GM21619 (cell line): ENCODE measurements around the gene SYNGR4.

Experiments
- ATAC-seq: cut with Tn5 transposase; IDR thresholded peaks from one replicate; pipeline ENCODE4 v1.9.1; 2021; ENCODE audit not compliant: unreplicated experiment

The SYNGR4 gene

DNA sequence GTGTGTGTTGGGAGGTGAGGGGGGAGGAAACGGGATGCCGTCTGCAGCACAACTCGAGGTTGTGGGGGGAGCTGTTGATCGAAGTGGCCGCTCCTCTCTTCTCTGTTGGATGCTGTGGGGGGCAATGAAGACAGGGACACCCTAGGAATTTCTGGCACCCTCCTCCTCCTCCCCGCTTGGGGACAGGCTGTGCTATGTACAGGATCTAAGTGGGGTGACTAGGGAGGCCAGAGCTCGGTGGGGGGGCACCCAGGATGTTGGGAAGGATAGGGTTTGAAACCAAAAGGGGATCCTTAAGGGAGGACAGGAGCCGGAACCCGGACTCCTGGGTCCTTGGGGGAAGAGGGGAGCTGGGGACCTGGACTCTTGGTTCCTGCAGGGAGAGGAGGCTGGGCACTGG is 31.3 kb downstream of the SYNGR4 start:
- ATAC-seq, result no peak

DNA sequence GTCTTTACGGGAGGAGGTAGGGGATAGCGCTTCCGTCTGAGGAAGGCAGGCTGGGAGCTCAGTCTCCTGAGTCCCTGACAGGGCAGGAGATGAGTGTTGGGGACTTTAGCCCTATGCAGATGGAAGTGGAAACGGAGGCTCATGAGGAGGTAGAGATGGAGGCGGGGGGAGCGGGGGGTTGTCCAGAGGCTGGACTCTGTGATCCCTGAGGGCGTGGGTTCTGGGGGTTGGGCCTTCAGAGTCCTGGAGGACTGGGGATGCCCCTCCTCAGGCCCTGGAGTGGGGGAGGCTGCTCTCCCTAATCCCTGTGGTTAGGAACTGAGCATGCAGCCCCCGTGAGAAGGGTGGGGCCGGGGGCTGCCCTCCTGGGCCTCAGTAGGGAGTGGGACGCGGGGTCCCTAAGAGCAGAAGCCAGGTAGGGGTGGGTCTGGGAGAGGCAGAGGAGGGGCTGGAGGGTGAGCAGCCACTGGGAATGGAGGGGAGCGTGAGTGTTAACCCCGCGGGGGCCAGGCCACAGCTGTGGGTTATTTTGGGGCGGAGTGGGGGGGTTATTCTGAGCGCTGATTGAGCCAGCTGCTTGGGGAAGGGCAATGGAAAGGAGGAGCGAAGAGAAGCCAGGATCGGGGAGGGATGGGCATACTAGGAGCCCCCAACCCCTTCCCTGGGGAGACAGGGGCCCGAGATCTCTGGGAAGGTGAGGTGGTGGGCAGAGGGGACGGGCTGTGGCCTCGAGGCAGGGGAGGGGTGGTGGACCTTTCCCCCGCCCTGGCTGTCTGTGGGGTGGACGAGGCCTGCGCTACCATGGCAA is 32.1 kb downstream of the SYNGR4 start:
- no peak for ATAC-seq

DNA sequence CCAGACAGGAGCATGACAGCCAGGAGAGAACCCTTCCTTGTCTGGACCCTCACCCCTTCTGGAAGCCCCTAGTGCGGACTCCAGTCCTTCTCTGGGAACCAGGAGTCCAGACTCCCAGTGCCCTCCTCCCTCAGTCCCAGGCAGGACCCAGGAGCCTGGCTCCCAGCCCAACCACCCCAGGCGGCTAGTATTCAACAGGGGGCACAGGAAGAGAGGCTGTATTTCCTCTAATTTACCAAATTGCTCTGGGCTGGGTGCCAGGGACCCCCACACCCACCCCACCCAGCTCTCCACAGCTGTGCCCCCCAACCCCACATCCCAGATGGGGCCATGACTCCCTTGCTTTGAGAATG is 32.6 kb downstream of the SYNGR4 start:
- no peak for ATAC-seq

DNA sequence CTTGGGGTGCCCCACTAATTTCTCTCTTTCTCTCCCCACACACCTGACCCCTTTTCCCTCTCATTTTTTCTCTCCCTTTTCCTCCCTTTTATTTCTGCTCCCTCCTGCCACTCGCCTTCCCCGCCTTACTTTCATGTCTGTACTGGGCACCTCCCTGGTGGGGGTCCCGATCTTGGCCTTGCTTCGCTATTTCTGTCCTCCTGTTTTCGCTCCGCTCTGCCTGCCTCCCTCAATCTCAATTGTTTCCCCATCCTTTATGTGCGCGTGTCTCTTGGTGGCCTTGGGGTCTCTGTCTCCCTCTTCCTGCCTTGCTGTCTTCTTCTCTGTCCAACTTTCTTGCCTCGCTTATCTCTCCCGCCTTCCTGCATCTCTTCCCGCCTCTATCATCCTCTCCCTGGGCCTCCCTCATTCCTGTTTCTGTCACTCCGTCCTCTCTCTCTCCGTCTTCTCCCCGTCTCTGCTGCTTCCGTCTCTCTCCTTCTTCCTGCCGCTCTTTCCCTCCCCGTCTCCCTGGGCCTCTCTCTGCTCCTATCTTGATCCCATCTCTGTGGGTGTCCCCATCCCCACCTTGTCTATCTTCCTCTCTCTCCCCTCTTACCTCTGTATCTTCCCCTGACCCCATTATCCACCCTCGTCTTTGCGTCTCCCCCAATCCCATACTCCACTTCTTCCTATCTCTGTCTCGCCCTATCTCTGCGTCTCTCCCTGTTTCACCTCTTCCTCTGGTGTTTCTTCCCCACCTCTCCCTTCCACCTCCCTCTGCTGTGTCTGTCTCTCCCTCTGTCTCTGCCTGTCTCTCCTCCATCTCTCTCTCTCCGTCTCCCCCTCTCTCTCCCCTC is 33.3 kb downstream of the SYNGR4 start:
- no peak for ATAC-seq

DNA sequence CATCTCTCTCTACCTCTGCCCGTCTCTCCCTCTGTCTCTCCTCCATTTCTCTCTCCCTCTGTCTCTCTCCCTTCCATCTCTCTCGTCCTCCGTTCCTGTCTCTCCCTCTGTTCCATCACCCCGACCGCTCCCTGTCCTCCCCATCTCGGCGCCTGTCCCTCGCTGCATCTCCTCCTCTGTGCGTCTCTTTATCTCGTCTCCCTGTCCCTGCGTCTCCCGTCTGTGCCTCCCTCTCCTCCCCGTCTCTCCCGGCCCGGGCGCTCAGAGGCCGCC is 33.9 kb downstream of the SYNGR4 start:
- ATAC-seq, result no peak

DNA sequence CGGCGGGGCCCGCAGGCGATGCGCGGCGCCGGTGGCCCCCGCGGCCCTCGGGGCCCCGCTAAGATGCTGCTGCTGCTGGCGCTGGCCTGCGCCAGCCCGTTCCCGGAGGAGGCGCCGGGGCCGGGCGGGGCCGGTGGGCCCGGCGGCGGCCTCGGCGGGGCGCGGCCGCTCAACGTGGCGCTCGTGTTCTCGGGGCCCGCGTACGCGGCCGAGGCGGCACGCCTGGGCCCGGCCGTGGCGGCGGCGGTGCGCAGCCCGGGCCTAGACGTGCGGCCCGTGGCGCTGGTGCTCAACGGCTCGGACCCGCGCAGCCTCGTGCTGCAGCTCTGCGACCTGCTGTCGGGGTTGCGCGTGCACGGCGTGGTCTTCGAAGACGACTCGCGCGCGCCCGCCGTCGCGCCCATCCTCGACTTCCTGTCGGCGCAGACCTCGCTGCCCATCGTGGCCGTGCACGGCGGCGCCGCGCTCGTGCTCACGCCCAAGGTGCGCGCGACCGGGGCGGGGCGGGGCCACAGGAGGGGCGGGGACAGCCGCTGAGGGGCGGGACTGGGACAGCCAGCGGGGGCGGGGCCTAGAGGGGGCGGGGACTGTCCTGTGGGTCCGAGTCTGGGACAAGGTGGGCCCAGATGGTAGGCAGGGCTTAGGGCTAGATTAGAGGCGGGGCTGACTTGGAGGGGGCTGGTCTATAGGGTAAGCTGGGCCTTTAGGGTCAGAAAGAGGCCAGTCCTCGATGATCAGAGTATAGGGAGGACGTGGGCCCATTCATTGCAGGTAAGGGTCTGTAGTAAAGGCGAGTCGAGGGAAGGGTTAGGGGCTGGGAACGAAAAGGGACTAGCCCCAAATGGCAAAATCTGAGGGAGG is 34.4 kb downstream of the SYNGR4 start:
- no peak for ATAC-seq

DNA sequence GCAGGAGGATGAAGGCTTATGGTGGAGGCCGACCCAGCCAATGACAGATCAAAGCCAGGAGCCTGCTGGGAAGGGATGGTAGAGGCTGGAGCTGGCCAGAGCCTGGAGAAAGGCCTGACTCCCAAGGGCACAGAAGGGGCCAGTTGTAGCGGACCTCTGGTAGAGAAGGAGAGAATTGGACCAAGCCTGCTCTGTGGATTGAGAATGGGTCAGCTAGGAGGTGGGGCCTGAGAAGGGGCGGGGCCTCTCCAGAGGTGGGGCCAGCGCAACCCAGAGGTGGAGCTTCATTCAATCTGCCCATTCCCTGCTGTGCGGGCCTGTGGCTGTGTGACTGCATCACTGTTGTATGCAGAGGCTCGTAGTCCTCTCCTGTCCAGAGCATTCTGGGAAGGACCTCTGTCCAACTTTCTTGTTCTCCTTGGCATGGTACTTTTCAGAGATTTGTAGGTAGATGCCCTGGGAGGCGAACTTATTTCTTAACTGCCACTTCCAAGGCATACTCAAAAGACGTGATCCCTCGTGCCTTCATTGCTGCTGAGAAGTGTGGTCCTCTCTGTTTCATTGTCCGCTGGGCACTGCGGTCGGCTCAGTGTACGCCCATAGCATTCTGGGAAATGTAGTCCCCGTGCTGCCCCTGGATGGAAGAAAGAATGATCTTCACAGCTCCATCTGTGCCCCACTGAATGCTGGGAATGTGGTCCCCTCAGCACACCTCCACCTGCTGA is 36.0 kb downstream of the SYNGR4 start:
- no peak for ATAC-seq

DNA sequence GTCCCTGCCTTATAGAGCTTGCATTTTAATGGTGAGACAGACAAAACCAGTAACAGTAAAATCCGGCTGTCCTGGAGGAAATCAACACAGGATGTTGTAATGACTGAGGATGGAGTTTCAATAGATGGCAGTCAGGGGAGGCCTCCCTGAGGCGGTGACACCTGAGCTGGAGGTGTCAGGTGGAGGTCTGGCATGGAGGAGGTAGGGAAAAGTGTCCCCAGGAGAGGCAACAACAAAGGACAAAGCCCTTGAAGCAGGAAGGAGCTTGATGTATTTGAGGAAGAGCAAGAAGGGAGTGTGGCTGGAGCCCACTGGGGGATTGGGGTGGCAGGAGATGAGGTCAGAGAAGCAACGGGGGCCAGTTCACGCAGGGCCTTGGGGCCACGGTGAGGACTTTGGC is 37.1 kb downstream of the SYNGR4 start:
- ATAC-seq, result no peak

DNA sequence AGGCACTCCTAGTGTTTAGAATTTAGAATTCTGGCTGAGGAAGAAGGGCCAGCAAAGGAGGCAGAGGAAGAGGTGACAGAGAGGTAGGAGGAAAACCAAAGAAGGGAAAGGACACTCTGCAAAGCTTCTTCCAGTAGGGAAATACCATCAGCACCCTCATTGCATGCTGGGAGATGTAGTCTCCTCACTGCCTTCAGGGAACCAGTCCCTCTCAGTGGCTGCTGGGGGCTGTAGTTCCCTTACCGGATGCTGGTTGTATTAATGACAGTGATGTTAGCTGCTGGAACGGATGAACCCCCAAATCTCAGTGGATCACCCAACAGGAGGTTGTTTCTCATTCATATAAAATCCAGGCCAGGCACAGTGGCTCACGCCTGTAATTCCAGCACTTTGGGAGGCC is 39.4 kb downstream of the SYNGR4 start:
- ATAC-seq, result no peak

DNA sequence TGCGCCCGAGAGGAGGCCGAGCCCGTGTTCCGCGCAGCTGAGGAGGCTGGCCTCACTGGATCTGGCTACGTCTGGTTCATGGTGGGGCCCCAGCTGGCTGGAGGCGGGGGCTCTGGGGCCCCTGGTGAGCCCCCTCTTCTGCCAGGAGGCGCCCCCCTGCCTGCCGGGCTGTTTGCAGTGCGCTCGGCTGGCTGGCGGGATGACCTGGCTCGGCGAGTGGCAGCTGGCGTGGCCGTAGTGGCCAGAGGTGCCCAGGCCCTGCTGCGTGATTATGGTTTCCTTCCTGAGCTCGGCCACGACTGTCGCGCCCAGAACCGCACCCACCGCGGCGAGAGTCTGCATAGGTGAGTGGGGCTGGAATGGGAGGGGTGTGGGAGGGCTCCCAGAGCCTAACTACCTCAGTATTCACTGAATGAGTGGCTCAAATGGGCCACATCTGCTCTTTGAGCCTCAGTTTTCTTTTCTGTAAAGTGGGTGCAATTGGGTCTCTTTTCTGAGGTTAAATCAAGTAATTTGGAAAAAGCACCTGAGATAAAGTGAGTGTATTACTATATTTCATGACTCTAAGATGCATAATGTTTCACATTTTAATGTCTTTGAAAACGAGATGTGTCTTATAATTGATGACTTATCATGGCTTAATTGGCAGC is 41.0 kb downstream of the SYNGR4 start:
- ATAC-seq, result no peak

DNA sequence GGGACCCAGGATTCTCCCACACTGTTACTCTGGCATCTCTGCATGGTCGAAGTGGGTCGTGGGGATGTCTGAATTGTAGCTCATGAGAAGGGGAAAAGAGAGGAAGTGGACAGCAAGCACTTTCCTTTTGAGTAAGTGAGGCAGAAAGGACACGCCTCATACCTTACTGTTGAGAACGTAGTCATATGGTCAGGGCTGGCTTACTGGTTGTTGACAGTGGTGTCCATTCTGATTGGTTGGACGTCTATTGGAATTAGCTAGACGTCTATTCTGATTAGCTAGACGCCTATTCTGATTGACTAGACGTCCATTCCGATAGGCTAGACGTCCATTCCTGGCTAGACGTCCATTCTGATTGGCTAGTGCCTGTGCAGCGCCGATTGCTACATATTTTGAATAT is 41.7 kb downstream of the SYNGR4 start:
- no peak for ATAC-seq

DNA sequence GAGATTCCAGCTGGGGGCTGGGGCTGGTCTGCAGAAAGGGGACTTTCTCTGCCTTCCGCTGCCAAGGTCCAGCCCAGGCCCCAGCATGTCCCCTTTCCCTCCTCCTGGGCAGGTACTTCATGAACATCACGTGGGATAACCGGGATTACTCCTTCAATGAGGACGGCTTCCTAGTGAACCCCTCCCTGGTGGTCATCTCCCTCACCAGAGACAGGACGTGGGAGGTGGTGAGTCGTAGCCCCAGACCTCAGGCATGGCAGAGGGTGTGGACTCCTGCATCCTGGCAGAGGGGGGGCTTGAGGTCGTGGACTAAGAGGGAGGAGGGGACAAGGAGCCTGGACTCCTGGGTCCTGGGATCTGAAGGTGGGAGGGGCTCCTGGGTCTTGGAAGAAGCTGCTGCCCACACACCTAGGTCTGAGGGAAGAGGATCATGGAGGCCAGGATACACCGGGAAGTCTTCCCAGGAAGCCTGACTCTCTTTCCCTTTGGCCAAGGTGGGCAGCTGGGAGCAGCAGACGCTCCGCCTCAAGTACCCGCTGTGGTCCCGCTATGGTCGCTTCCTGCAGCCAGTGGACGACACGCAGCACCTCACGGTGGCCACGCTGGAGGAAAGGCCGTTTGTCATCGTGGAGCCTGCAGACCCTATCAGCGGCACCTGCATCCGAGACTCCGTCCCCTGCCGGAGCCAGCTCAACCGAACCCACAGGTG is 49.9 kb downstream of the SYNGR4 start:
- ATAC-seq, result no peak

DNA sequence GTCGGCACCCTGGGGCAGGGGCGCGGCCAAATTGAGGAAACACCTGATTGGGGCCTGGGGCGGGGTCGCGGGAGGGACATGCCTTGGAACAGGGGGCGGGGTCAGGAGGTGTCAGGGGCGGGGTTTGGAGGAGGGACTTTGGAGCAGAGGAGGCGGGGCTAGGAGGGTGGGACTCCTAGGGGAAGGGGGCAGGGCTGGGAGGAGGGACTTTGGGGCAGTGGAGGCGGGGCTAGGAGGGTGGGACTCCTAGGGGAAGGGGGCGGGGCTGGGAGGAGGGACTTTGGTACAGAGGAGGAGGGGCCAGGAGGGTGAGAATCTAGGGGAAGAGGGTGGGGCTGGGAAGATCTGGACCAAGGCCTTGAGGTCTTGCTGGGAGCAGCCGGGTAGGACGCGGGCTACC is 51.2 kb downstream of the SYNGR4 start:
- no peak for ATAC-seq

DNA sequence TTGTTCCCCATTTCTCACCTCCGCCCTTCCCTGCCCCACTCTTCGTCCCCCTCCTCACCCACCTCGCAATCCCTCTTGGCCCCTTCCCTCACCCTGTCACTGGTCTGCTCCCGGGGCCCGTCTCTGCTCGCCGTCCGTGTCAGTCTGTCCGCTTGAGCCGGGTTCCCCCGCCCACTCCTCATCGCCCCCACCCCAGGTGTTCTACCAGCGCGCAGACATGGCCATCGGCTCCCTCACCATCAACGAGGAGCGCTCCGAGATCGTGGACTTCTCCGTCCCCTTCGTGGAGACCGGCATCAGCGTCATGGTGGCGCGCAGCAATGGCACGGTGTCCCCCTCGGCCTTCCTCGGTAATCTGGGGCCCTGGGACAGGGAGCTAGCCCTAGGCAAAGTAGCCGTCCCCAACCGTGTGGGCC is 51.6 kb downstream of the SYNGR4 start:
- ATAC-seq, result no peak

DNA sequence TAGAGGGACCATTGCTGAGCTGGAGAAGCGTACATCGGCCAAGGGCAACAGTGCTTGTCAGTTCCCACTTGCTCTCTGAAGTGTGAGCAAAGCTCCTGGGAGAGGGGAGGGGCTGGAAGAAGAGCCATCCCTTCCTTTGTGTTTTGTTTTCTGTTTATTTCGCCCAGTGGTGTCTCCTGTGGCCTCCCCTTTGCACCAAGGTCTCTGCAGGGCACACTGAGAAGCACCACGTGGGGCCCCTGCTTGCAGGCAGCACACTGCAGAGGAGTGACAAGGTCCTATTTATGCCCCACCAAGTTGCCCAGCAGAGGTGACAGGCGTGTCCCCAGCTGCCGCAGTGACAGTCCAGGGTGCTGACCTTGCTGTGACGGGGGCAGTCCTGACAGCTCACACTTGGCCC is 53.3 kb downstream of the SYNGR4 start:
- ATAC-seq, result no peak

DNA sequence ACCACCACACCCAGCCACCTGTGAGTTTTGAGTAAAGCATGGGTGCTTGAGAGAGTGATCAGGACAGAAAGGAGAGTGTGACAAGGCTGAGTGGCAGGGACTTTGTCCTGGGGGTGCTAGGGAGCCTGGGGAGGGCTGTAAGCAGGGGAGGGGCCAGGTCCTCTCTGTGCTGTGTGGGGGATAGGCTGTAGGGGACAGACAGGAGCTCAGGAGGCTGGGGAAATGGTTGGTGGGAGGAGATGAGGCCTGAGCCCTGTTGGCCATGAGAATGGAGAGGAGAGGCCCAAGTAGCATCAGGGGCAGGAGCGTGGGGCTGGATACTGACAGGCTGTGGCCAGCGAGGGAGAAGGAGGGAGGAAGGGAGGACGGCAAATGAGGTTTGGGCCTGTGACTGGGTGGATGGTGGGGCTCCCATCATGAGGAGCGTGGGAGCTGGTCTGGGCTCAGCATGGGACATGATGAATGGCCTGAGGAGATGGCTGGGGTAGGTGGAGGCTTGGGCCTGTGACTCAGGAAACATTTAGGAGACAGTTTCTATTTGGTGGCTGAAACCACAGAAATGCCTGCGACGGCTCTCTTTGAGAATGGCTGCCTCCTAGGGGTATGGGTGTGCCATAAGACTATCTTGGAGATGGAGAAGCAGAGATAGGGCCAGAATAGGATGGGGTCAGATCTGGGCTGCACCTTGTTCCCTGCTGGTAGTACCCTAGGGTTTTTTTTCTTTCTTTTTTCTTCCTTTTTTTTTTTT is 54.3 kb downstream of the SYNGR4 start:
- ATAC-seq, result no peak

DNA sequence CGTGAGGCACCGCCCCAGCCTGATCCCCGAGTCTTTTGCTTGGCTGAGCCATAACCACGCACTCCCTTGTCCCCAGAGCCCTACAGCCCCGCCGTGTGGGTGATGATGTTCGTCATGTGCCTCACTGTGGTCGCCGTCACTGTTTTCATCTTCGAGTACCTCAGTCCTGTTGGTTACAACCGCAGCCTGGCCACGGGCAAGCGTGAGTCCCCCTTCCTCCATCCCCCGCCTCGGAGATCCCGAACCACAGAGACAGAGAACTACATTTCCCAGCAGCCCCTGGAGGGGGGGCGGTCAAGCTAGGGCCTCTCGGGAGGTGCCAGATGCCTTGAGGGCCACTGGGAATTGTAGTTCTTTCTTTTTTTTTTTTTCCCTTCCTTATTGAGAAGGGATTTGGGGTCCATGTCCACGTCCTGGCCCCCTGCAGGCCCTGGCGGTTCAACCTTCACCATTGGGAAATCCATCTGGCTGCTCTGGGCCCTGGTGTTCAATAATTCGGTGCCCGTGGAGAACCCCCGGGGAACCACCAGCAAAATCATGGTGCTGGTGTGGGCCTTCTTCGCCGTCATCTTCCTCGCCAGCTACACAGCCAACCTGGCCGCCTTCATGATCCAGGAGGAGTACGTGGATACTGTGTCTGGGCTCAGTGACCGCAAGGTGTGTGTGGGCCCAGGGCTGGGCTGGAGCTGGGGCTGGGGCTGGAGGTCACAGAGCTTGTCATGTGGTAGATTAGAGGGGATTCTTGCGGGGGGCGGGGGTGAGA is 55.2 kb downstream of the SYNGR4 start:
- peak; percentile 78 for ATAC-seq

DNA sequence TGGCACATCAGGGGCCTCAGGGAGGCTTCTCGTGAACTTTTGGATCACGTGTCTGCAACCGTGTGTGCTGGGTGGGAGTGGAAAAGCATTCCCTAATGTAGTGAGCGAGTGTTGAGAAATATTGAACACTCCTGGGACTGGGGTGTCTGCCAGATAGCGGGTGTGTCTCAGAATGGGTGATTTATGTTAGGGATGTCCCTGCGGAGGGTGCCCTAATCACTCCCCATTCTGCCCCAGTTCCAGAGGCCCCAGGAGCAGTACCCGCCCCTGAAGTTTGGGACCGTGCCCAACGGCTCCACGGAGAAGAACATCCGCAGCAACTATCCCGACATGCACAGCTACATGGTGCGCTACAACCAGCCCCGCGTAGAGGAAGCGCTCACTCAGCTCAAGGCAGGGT is 57.4 kb downstream of the SYNGR4 start:
- ATAC-seq, result no peak
